Kidney (tissue), 14 donors: ENCODE results near the gene TMEM161A. TPM values are rescaled to one million over a fixed set of nuclear protein-coding genes. Genes with fewer than 3 reads are reported as not detected.
"Not testable (repeated sequence)": the region's sequence is repeated elsewhere in the genome, so short reads cannot be mapped to it uniquely, and the experiment has no call there.

Experiments used
- DNase-seq, 5 donors: peaks; one replicate each; pipeline ENCODE4 v3.0.0-alpha.2; 2013 to 2020
- FAIRE-seq: peaks from 2 replicates; lab custom pipeline; 2012; peaks lifted over from hg19 to GRCh38; lab: Jason Lieb, UNC
- H3K27ac ChIP-seq, 2 donors: one replicate each; pipeline ENCODE4 v1.7.0; 2013; ENCODE audit warnings: low read depth in 2 of 2, low read length in 2 of 2, inconsistent platforms in 1 of 2
- H3K27me3 ChIP-seq: one replicate; pipeline ENCODE4 v1.7.1; 2013; ENCODE audit warnings: low read length, inconsistent platforms; ENCODE audit not compliant: control insufficient read depth, insufficient read depth
- H3K36me3 ChIP-seq, 3 donors: one replicate each; pipeline versions ENCODE4 v1.7.0 to v1.7.1; 2013; ENCODE audit warnings: low read length in 3 of 3, control low read depth in 1 of 3, inconsistent platforms in 1 of 3; ENCODE audit not compliant: insufficient read depth in 3 of 3, control insufficient read depth in 2 of 3
- H3K4me1 ChIP-seq, 3 donors: one replicate each; pipeline versions ENCODE4 v1.7.0 to v1.7.1; 2013; ENCODE audit warnings: low read length in 3 of 3, inconsistent platforms in 1 of 3, low read depth in 1 of 3; ENCODE audit not compliant: control insufficient read depth in 2 of 3, insufficient read depth in 2 of 3
- H3K4me3 ChIP-seq, 3 donors: one replicate each; pipeline versions ENCODE4 v1.7.0 to v1.8.1; 2013; ENCODE audit warnings: low read length in 3 of 3, control low read depth in 1 of 3, inconsistent platforms in 1 of 3
- H3K9ac ChIP-seq, 3 donors: one replicate each; pipeline versions ENCODE4 v1.7.0 to v1.7.1; 2013; ENCODE audit warnings: low read length in 3 of 3, control low read depth in 1 of 3, inconsistent platforms in 1 of 3
- H3K9me3 ChIP-seq, 3 donors: one replicate each; pipeline versions ENCODE4 v1.7.0 to v1.7.1; 2013; ENCODE audit warnings: low read length in 3 of 3, control low read depth in 1 of 3, inconsistent platforms in 1 of 3; ENCODE audit not compliant: control insufficient read depth in 2 of 3, insufficient read depth in 1 of 3
- CTCF ChIP-seq: IDR thresholded peaks from 3 replicates; pipeline ENCODE4 v1.5.1; 2012; ENCODE audit warnings: mild to moderate bottlenecking, moderate library complexity, borderline replicate concordance; ENCODE audit not compliant: insufficient read depth; ENCODE audit errors: extremely low read depth
- intact Hi-C: fragments of 100-400 bp; cut with DNase I; formaldehyde crosslinking; loops from one replicate; pipeline ENCODE4 v1.11.1; 2022
- polyA plus RNA-seq: library from polyadenylated mRNA; stranded (reverse); fragments of 350-450 nt; fragmentation: Illumina TruSeq; extraction: RNeasy Lipid Tissue Mini Kit (QIAGEN cat#74804); gene quantifications from one replicate; pipeline ENCODE4 v1.2.3, GENCODE V29; 2014; ENCODE audit warnings: low read depth, low replicate concordance; ENCODE audit not compliant: insufficient read depth
- total RNA-seq: library from RNA; stranded (reverse); fragmentation: NEBNext Ultra II Directional; extraction: Animal tissue kit (Norgen Biotek cat#: 25700); gene quantifications from one replicate; pipeline ENCODE4 v1.2.1, GENCODE V29; 2021
- donor health status: control.
- donor health status: control.
- donor health status: control.
- donor health status: control.
- donor health status: control.
- donor health status: DM: yes; HTN: yes; CAD: no.
- donor health status: Normal renal cell carcinoma (clear cell type).

Gene TMEM161A
- total and polyA plus RNA-seq, 2 donors from 2014 or later, result 23.9 to 37.1 TPM

- no peak for FAIRE-seq
- intact Hi-C loops, result no loop called here
Measured at GRCh38 chr19:19176950-19177349, 38.7 kb upstream of the TMEM161A start.

GRCh38 chr19:19173243-19173642 lies 35.0 kb upstream of the TMEM161A start:
- FAIRE-seq, H3K36me3 ChIP-seq, DNase-seq, H3K27ac ChIP-seq, intact Hi-C loops, H3K27me3 ChIP-seq, H3K4me3 ChIP-seq, H3K9me3 ChIP-seq, H3K4me1 ChIP-seq, H3K9ac ChIP-seq: not testable (repeated sequence)

More at GRCh38 chr19:19176950-19177349, 38.7 kb upstream of the TMEM161A start:
- no peak for DNase-seq
- Histone ChIP-seq H3K4me1 (no peaks in the 10 kb centered on the region), H3K27me3 (no peaks in the 10 kb centered on the region), H3K9ac (no peak overlapping the region), H3K27ac (no peak overlapping the region), H3K9me3 (no peaks in the 10 kb centered on the region), H3K36me3 (peaks cover 0 to 14% (median 8%) of the 10 kb centered on the region in 3 donors), H3K4me3 (no peak overlapping the region)
- no peak for TF ChIP-seq CTCF

GRCh38 chr19:19171821-19172532 lies 33.7 kb upstream of the TMEM161A start:
- intact Hi-C loops, result no loop called here
- TF ChIP-seq CTCF, result no peak
- Histone ChIP-seq H3K36me3 (no peaks in the 10 kb centered on the region), H3K27me3 (no peaks in the 10 kb centered on the region), H3K9ac (no peak overlapping the region), H3K4me3 (no peak overlapping the region), H3K9me3 (no peaks in the 10 kb centered on the region), H3K27ac (no peak overlapping the region), H3K4me1 (peaks cover 0 to 5% (median 0%) of the 10 kb centered on the region in 3 donors)
- DNase-seq (peak in 4 of 5 donors; percentile 44 to 63 (median 50)), FAIRE-seq (no peak)

- TF ChIP-seq CTCF, result no peak
Measured at GRCh38 chr19:19170873-19171672, 32.8 kb upstream of the TMEM161A start.

More at GRCh38 chr19:19170873-19171672, 32.8 kb upstream of the TMEM161A start:
- no peaks in the 10 kb centered on the region for H3K9me3 ChIP-seq
- FAIRE-seq (no peak), DNase-seq (peak in 1 of 5 donors; percentile 48)
- H3K27ac ChIP-seq, result no peak overlapping the region
- H3K4me1 ChIP-seq, result peaks cover 0 to 5% (median 0%) of the 10 kb centered on the region in 3 donors
- no peak overlapping the region for H3K9ac ChIP-seq
- no peaks in the 10 kb centered on the region for H3K36me3 ChIP-seq
- intact Hi-C loops, result no loop called here
- no peak overlapping the region for H3K4me3 ChIP-seq
- no peaks in the 10 kb centered on the region for H3K27me3 ChIP-seq
